H1 (cell line): Measurements from ENCODE around the gene UROC1.
A peak's percentile ranks its signal among the peaks of the same experiment; 100 is the strongest.

Experiments
- CEBPB ChIP-seq: IDR thresholded peaks from 2 replicates; pipeline ENCODE4 v1.6.1; 2012; ENCODE audit warnings: low read depth, low read length
- CHD2 ChIP-seq: IDR thresholded peaks from 2 replicates; pipeline ENCODE4 v1.6.1; 2012; ENCODE audit warnings: low read length, improper control_type of control experiment
- CREB1 ChIP-seq: IDR thresholded peaks from 2 replicates; pipeline ENCODE4 v1.6.1; 2012; ENCODE audit warnings: inconsistent platforms
- CTCF ChIP-seq, 3 experiments: IDR thresholded peaks; 1 replicate in 2 of 3; 2 replicates in 1 of 3; pipeline versions ENCODE4 v1.5.1 to v1.6.1; 2011; ENCODE audit warnings: low read length in 3 of 3, mild to moderate bottlenecking in 3 of 3, inconsistent platforms in 2 of 3, low read depth in 1 of 3, moderate library complexity in 1 of 3; ENCODE audit not compliant: insufficient read depth in 1 of 3; ENCODE audit errors: control extremely low read depth in 1 of 3
- EGR1 ChIP-seq: IDR thresholded peaks from 2 replicates; pipeline ENCODE4 v1.6.1; 2011; ENCODE audit warnings: low read depth, low read length, borderline replicate concordance
- EZH2 ChIP-seq: fragments of 200-600 bp; sonication (generic); IDR thresholded peaks from 2 replicates; pipeline ENCODE4 v1.7.1; 2012; ENCODE audit warnings: low read depth, mild to moderate bottlenecking, moderate library complexity, low read length, inconsistent platforms; ENCODE audit not compliant: severe bottlenecking
- POLR2AphosphoS5 ChIP-seq: IDR thresholded peaks from 2 replicates; pipeline ENCODE4 v1.6.1; 2011; ENCODE audit warnings: low read depth, low read length
- RAD21 ChIP-seq, 2 experiments: IDR thresholded peaks in 1 of 2; conservative IDR thresholded peaks in 1 of 2; 2 replicates each; pipeline ENCODE4 v1.6.1; 2011; ENCODE audit warnings: low read depth in 2 of 2, low read length in 2 of 2, improper control_type of control experiment in 1 of 2, inconsistent platforms in 1 of 2, mild to moderate bottlenecking in 1 of 2, moderate library complexity in 1 of 2
- TAF1 ChIP-seq: IDR thresholded peaks from 2 replicates; pipeline ENCODE4 v1.6.1; 2011; ENCODE audit warnings: mild to moderate bottlenecking, low read depth, low read length
- USF2 ChIP-seq: IDR thresholded peaks from 2 replicates; pipeline ENCODE4 v1.6.1; 2011; ENCODE audit warnings: low read length, improper control_type of control experiment
- YY1 ChIP-seq: IDR thresholded peaks from 2 replicates; pipeline ENCODE4 v1.6.1; 2011; ENCODE audit warnings: low read depth, mild to moderate bottlenecking, low read length

- TF ChIP-seq CTCF (IDR thresholded peaks at IDR 0.05; ENCODE audit: control extremely low read depth in 1 of 3, insufficient read depth in 1 of 3, low read depth in 1 of 3, low read length in 3 of 3) (0 out of 4 replicates have a peak, but pooled peaks of 1 of the 3 experiments have one; percentile 8), TAF1 (0 out of 2 replicates have a peak, but pooled peaks have one; percentile 26), CEBPB (no peak), RAD21 (IDR thresholded peaks at IDR 0.05 in 1 of 2, conservative IDR thresholded peaks at IDR 0.05 in 1 of 2; ENCODE audit: low read depth in 2 of 2, low read length in 2 of 2) (no peak), CHD2 (no peak), EZH2 (no peak), USF2 (no peak), YY1 (no peak), CREB1 (no peak; the same call in 1 of the 2 replicates), POLR2AphosphoS5 (no peak), EGR1 (no peak)
Observed at GRCh38 chr3:126523745-126524428, 6.3 kb upstream of the UROC1 start, which contains the start of gene CHST13.
